Activated CD8-positive, alpha-beta memory T cell treated with anti-CD3 and anti-CD28 coated beads for 36 hours (primary cell): ENCODE results near the gene IER3. TPM values are rescaled to one million over a fixed set of nuclear protein-coding genes. Genes with fewer than 3 reads are reported as not detected.

ENCODE experiments used
- CTCF ChIA-PET: fragments of 350-600 bp; sonication (Branson Sonifier 250); formaldehyde crosslinking; loops from one replicate; lab custom pipeline; 2021; ENCODE audit warnings: antibody characterized with exemption; lab: Charles Lee
- POLR2A ChIA-PET: fragments of 350-600 bp; sonication (Branson Sonifier 250); formaldehyde crosslinking; loops from one replicate; lab custom pipeline; 2021; ENCODE audit warnings: antibody characterized with exemption; lab: Charles Lee
- total RNA-seq, 2 experiments: library from RNA; stranded (reverse); gene quantifications; one replicate each; pipeline ENCODE4 v1.2.3, GENCODE V29; 2021

IER3 gene
- total RNA-seq, 2 experiments from 2014 or later: 312 to 322 TPM

DNA sequence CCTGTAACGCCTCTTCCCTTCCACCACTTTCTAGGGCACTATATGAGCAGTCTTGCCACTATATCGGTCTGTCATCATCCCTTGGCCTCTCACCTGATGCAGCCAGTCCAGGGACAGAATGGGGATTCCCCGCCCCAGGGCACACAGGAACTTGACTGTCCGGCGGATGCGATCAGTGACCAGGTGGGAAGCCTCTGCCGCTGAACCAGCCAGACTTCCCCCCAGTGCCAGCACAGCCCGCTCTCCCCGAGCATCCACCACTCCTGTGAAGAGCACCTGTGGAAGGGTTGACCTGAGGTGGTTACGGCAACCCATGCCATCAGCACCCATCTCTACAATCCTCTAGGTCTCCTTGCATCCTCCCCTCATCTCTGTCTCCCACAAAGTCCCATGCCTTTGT, 41.3 kb downstream of the IER3 start:
- ChIA-PET CTCF (no interaction called here), POLR2A (interaction anchor here (0.6 kb wide), 1 partner anchor 28 kb away, joined by 6 read pairs; no protein-coding TSS in a partner anchor)

DNA sequence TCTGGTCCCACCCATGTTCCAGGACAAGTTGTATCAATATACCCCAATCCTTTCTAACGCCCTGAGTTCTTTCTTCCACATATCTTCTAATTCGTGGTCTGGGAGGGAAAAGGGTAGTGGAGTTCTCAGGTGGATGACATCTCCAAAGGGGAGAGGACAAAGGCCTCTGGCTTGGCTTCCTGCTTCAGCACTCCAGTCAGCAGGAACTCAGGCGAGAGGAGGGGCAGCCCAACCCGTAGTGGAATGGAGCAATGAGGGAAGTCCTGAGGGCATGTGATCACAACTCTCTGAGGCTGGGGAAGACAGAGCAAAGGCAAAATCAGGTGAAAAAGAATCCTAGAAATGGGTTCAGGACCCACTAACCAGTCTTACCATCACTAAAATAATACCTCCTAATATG, 44.0 kb downstream of the IER3 start:
- ChIA-PET CTCF (no interaction called here), POLR2A (no interaction called here)

GRCh38 chr6:30696432-30696831, 47.9 kb downstream of the IER3 start:
- POLR2A ChIA-PET: interaction anchor here (0.7 kb wide), 1 partner anchor 9 kb away, joined by 4 read pairs; no protein-coding TSS in a partner anchor

More at GRCh38 chr6:30696432-30696831, 47.9 kb downstream of the IER3 start:
- CTCF ChIA-PET: no interaction called here

Other genes with a start within 250 kb of the IER3 start
- gene GNL1, start 188.1 kb downstream of the IER3 start, total RNA-seq: 100 to 1,000 TPM; 112 to 119 TPM
- 10 to 100 TPM; 28.5 to 30.5 TPM for gene PRR3, start 187.3 kb downstream of the IER3 start, total RNA-seq
- gene ABCF1, start 173.1 kb downstream of the IER3 start, total RNA-seq: 100 to 1,000 TPM; 128 to 132 TPM
- 10 to 100 TPM; 92.9 to 98.7 TPM for gene PPP1R10, start 127.3 kb downstream of the IER3 start, total RNA-seq
- gene MRPS18B, start 126.7 kb downstream of the IER3 start, total RNA-seq: 100 to 1,000 TPM; 105 to 106 TPM
- gene ATAT1, start 117.7 kb downstream of the IER3 start, total RNA-seq: 1 to 10 TPM; 9.7 to 9.8 TPM
- 10 to 100 TPM; 28.1 to 32.4 TPM for gene C6orf136, start 97.4 kb downstream of the IER3 start, total RNA-seq
- 10 to 100 TPM; 44.0 to 46.8 TPM for gene DHX16, start 71.5 kb downstream of the IER3 start, total RNA-seq
- gene PPP1R18, start 57.9 kb downstream of the IER3 start, total RNA-seq: 100 to 1,000 TPM; 146 to 149 TPM
- gene NRM, start 53.6 kb downstream of the IER3 start, total RNA-seq: 10 to 100 TPM; 26.9 to 27.1 TPM
- gene MDC1, start 27.3 kb downstream of the IER3 start, total RNA-seq: 10 to 100 TPM; 66.4 to 70.2 TPM
- gene TUBB, start 24.2 kb downstream of the IER3 start, total RNA-seq: 1,000 to 10,000 TPM; 1,549 to 1,571 TPM
- gene FLOT1, start 1.9 kb downstream of the IER3 start, total RNA-seq: 100 to 1,000 TPM; 178 to 186 TPM
- gene DDR1, start 140.0 kb upstream of the IER3 start, total RNA-seq: 1 to 10 TPM; 8.6 to 8.7 TPM
- 10 to 100 TPM; 47.0 to 51.3 TPM for gene GTF2H4, start 163.7 kb upstream of the IER3 start, total RNA-seq
- gene VARS2, start 169.7 kb upstream of the IER3 start, total RNA-seq: 10 to 100 TPM; 80.1 to 88.6 TPM
- not detected for gene SFTA2, start 187.6 kb upstream of the IER3 start, total RNA-seq
- gene MUCL3, start 196.4 kb upstream of the IER3 start, total RNA-seq: not detected
- not detected for gene MUC21, start 239.2 kb upstream of the IER3 start, total RNA-seq